ENCODE measurements around the gene PRKAG1. TPM values are rescaled to one million over a fixed set of nuclear protein-coding genes. Genes with fewer than 3 reads are reported as not detected.

The PRKAG1 gene
- total RNA-seq, 1 donor from 2014 or later: 76.0 TPM

GRCh38 chr12:49032679-49033447, 14.3 kb upstream of the PRKAG1 start:
- no peak for DNase-seq (ENCODE audit: low read depth)

- DNase-seq (ENCODE audit: low read depth): no peak
Measured at GRCh38 chr12:49032276-49032675, 13.7 kb upstream of the PRKAG1 start.

DNA sequence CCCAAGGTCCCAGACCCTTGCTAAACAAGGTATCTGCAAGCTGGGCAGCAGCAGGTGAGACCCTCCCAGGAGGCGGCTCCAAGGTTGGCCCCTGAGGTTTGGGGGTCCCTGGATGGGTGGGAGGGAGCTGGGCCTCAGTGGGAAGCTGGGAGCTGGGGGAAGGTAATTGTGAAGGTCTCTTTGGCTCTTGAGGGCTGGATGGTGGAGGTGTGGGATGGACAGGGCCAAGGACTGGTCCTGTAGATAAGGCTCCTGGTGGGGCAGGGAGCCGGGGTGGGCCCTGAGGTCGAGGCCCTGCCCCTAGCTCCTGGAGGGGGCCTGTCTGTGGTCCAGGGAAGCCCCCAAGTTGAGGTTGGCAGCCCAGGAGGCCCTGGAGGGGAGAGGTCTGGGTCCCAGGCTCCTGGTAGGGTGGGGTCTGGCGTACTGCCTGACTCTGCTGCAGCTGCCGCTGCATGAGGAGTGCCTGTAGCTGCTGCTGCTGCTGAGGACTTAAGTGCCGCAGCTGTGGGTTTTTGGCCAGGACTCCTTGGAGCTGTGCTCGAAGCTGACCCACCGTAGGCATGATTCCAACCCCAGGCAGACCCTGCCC, 13.1 kb upstream of the PRKAG1 start:
- DNase-seq (ENCODE audit: low read depth): peak; percentile 51

DNA sequence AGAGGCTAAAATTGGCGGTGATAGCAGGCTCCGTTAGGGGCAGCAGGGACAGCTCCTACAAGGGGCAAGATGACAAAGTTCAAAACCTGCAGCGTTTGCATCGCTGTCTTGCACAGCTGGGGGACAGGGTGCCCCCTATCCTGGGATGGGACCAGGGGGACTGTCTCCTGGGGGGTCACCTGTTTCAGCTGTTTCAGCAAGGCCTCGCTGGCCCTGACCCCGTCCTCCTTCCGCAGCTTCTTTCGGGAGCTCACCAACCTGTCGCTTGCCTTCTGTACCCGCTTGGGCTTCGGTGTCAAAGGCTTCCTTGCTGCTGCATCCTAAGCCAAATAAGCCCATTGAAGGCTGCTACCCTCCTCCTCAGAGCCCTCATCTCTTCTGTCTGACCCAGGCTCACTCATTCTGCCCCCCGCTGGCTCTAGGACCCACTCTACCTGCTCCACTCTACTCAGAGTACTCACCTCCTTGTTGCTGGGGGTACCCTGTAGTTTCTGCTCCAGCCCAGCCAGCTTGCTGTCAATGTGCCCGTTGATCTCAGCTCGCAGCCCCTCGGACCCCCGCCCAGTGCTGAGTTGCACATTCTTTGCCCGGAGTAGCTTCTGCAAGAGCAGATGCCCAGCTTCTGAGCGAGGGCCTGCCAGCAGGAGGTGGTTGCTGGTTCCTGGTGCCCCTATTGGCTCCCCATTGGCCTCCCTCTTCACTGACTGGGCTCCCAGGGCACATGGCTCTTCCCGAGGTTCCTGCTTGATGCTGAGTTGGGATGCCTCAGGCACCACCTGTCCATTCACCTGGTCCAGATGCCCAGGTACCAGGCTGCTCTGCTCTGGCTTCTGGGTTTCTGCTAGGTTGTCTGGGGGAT, 12.4 kb upstream of the PRKAG1 start:
- no peak for DNase-seq (ENCODE audit: low read depth)

- no peak for DNase-seq (ENCODE audit: low read depth)
Measured at GRCh38 chr12:49030119-49030518, 11.5 kb upstream of the PRKAG1 start.

DNA sequence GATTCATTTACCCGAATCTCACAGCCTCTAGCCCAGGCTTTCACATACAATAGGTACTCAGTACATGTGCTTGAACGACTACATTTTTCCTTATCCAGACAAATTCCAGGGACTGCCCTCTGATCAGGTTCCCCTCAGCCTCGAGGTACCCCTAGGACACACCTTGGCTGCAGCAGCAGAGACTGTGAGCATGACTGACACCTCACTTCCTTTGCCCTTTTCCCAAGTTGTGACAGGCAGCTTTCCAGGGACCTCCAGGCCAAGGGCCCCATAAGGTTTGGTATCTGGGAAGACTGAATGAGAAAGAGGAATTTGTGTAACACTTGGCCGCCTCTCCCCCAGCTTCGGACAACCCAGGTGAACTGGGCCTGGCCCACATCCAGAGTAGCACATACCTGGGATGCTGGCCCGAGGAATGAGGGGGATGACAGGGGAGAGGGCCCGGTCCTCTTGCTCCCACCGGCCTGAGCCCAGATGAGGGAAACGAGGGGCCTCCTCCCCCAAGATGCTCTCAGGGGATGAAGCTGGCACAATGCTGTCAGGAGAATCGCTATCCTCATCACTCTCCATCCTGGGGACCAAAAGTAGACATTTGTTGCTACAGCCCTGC, 10.2 kb upstream of the PRKAG1 start:
- DNase-seq (ENCODE audit: low read depth): no peak

GRCh38 chr12:49027846-49028555, 9.4 kb upstream of the PRKAG1 start:
- DNase-seq (ENCODE audit: low read depth): no peak

DNA sequence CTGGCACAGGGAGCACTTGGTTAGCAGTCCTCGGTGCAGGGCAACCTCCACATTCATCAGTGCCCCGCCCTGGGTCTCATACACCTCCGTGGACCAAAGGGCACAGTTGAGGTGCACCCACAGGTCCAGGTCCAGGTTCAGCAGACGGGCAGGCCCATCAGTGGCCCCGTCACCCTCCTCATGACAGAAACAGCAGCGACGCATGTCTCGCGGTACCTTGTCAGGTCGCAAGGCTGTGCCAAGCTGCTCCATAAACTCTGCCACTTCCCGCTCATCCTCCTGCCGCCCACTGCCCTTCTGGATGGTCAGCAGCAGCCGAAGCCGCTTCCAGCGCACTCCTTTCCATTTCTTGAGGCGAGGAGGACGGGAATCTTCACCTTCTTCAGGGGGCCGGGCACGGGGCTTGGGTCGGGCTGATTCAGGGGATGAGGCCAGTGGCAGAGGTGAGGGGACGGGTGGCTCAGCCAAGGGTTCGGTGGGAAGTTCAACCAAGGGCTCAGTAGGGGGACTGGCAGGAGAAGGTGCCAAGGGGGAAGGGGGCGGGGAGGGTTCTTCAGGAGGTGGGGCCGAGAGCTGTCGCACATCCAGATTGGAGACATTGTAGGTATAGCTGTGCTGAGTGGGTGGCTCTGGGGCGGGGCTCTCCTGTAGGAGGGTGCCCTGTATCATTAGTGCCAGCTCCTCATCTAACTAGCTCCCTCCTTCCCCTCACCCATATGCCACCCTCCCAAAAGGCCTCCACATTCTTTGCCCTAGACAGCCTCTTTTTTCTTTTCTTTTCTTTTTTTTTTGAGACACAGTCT, 8.3 kb upstream of the PRKAG1 start:
- no peak for DNase-seq (ENCODE audit: low read depth)

- DNase-seq (ENCODE audit: low read depth): no peak
Measured at GRCh38 chr12:49026101-49026500, 7.5 kb upstream of the PRKAG1 start.

DNA sequence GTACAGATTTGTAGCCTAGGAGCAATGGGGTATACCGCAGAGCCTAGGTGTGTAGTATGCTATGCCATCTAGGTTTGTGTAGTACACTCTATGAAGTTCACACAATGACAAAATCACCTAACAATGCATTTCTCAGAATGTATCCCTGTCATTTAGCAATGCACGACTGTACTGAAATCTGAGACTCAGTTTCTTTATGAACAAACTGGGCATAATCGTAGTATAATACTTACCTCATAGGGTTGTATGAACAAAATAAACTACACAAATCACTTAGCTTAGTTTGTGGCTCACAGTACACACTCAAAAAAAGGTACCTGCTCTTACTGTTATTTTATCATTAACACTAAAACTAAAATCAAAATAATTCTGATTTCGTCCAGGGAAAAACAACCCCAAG, 6.9 kb upstream of the PRKAG1 start:
- DNase-seq (ENCODE audit: low read depth): no peak

GRCh38 chr12:49024543-49024942, 6.0 kb upstream of the PRKAG1 start:
- DNase-seq (ENCODE audit: low read depth): no peak

DNA sequence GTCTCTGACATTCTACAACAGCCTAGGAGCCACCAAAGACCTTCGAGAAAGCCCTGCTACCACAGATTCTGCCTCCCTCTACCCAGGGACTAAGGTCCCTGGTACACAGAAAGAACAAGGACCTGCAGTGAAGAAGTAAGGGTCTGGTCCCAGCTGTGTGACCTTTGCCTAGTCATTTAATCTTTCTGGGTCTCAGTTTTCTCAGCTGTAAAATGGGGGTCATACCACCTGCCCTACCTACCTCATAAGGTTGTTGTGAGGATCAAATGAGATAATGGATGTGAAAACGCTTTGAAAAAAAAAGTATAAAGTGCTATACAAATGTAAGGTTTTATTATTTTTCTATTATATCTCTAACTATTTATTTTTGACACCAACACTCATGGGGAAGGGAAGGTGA, 5.2 kb upstream of the PRKAG1 start:
- no peak for DNase-seq (ENCODE audit: low read depth)

DNA sequence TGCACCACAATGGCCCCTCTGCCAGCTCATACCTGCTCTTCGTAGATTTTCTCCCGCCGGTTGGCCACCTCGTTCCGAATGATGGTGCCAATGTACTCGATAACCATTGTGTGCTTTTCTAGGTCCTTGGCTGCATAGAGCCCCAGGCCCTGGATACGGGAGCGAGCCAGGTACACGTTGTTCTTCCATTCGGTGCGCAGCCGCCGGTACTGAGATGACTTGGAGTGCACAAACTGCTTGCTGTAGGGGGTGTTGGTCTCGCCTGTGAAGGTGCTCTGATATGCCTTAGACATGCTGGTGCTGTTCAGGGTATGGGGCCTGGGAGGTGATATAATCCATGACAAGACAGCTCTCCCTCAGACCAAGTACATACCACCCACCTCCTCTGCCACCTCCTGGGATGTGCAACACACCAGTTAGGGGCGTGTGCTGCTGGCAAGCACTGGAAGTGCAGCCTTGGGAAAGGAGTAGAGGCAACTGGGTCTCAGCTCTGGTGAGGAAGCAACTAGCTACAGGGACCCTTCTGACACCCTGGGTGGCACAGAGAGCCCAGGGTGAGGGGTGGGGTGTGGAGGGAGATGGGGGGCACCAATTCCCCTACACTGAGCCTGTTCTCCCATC, 4.1 kb upstream of the PRKAG1 start:
- no peak for DNase-seq (ENCODE audit: low read depth)

GRCh38 chr12:49021292-49021915, 2.8 kb upstream of the PRKAG1 start:
- DNase-seq (ENCODE audit: low read depth): no peak

- DNase-seq (ENCODE audit: low read depth): no peak
Measured at GRCh38 chr12:49020441-49020840, 1.9 kb upstream of the PRKAG1 start.

DNA sequence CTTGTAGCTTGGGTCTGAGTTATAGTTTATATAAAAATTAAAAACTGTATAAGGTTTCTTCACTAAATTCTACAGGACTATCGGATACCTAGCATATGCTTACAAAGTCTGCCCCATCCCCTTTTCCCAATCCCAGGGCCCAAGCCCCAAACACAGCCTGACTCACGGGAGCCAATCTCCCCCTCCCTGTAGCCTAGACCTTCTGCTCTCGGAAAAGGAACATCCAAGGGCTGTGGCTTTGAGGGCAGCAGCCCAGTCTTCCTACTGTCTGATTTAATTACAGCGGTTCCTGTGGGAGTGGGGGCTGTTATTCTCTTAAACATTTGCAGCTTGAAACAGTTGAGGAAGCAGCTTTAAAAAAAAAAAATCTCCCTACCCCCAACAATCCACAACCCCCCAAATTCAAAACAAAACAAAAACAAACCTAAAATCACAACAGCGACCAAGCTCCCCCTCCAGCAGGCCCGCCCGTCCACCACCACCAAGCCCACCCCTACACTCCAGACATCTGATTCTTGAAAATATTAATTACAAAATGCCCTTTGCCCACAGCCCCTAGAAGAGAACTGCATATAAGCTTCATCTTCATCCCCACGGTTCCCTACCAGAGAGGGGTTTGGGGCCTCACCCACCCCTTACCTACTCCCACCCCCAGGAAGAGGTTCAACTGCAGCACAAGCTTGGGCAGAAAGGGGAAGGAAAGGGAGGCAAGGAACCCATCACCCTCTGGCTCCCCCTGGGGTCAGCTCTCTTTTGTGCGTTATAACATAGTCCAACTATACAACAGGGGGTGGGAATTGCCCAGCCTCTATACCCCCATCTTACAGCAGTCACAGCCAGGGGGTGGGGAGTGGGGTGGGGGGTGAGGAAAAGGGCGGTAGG, 1.1 kb upstream of the PRKAG1 start:
- peak; percentile 66 for DNase-seq (ENCODE audit: low read depth)

DNA sequence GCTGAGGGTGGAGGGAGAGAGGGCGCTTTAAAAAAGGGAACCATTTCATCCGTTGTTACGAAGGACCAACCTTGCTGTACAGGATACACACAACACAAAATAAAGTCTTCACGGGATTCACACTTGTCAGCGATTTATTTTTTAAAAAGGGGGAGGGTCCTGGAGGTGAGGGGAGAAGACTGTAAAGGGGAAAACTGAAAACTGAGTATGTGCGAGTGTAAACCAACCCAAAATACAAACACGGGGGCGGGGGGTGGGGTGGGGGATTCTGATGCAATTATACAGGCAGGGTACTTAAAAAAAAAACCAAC, 499 bp upstream of the PRKAG1 start:
- DNase-seq (ENCODE audit: low read depth): no peak

DNA sequence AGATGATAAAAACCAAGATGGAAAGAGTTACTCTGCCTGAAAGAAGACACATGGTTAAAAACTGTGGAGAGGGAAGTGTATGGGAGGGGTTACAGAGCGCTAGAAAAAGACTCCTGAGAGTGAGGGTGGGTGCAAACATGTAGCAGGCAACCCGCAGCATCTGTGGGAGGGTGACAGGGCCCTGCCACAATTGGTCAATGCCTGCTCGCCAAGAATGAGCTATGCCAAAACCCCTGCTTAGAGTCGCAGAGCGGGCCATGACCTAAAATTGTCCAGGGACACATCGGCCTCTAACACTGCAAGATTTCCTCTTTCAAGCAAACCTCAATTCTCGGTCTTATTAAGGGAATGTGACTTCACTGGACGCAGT, 700 bp downstream of the PRKAG1 start:
- peak; percentile 88 for DNase-seq (ENCODE audit: low read depth)

DNA sequence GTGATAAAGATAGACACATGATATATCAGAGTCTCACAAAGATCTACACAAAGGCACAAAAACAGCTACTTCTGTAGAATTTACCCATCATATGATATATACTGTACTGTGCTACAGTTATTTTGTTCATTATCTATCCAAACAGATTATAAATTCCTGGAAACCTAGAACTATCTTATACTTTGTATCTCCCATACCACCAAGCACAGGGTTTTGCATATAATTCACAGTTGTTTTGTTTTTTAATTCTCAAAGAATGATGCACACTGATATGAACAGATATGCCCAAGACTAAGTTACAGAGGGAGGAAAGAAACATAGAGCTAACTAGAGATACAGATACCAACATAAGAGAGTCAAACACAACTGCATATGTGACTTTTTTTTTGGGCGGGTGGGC, 3.4 kb downstream of the PRKAG1 start:
- no peak for DNase-seq (ENCODE audit: low read depth)
